ENCODE data around the gene CCR7. TPM values are rescaled to one million over a fixed set of nuclear protein-coding genes. Genes with fewer than 3 reads are reported as not detected.

The CCR7 gene
- polyA plus RNA-seq, 2 of the 4 experiments (the other 2 are of a cell fraction): 0.84 to 1.4 TPM

- ChIA-PET CTCF (interaction anchor here (1.1 to 36.6 kb wide), 11 partner anchors 10 to 62 kb away, joined by 3 to 1144 read pairs (median 8); partner anchors contain the start of genes CCR7 and IGFBP4), POLR2A (interaction anchor here (0.7 to 2.6 kb wide), 5 partner anchors 17 to 44 kb away, joined by 3 to 17 read pairs (median 4); no protein-coding TSS in a partner anchor)
- WGBS (ENCODE audit: missing lambda C conversion rate): 7% methylated on average over 3 of the region's 3 CpGs
- peak; percentile 74 to 85 for DNase-seq (ENCODE audit: low read depth in 1 of 2, low spot score in 1 of 2)
- TF ChIP-seq ZFP36 (IDR thresholded peaks at IDR 0.05; ENCODE audit: borderline replicate concordance, partially characterized antibody) (no peak), POLR2AphosphoS2 (conservative IDR thresholded peaks at IDR 0.05; ENCODE audit: low read length) (no peak), E2F6 (IDR thresholded peaks at IDR 0.05; ENCODE audit: borderline replicate concordance, low read depth) (no peak), FOSL2 (IDR thresholded peaks at IDR 0.05) (no peak), FOSL2 (CRISPR knock-in tag; IDR thresholded peaks at IDR 0.05) (peak; percentile 69), MYC (IDR thresholded peaks at IDR 0.05; ENCODE audit: borderline replicate concordance, low read length) (0 out of 2 replicates have a peak, but pooled peaks have one; percentile 31), FOSB (CRISPR knock-in tag; IDR thresholded peaks at IDR 0.05) (peak; percentile 57; the same call in 1 of the 2 replicates), ZSCAN20 (CRISPR knock-in tag; IDR thresholded peaks at IDR 0.05) (no peak), BCL3 (IDR thresholded peaks at IDR 0.05) (no peak), HOXB13 (CRISPR knock-in tag; IDR thresholded peaks at IDR 0.05; ENCODE audit: low read depth) (no peak), POLR2A (IDR thresholded peaks at IDR 0.05; ENCODE audit: low read length) (no peak), JUNB (IDR thresholded peaks at IDR 0.05) (peak; percentile 64), NFE2L2 (conservative IDR thresholded peaks at IDR 0.05; ENCODE audit: low read length) (no peak), PBX3 (IDR thresholded peaks at IDR 0.05) (no peak), EHMT2 (IDR thresholded peaks at IDR 0.05; ENCODE audit: low read depth) (no peak), JUN (IDR thresholded peaks at IDR 0.05) (peak; percentile 33 to 75; a peak in 3 of 5 replicates), RCOR1 (IDR thresholded peaks at IDR 0.05; ENCODE audit: low read depth, low read length) (no peak), CHD2 (IDR thresholded peaks at IDR 0.05; ENCODE audit: low read length, partially characterized antibody) (no peak), NR3C1 (IDR thresholded peaks at IDR 0.05) (no peak), TP53 (CRISPR knock-in tag; IDR thresholded peaks at IDR 0.05) (no peak), RARB (CRISPR knock-in tag; IDR thresholded peaks at IDR 0.05) (0 out of 2 replicates have a peak, but pooled peaks have one; percentile 46), BHLHE40 (IDR thresholded peaks at IDR 0.05; ENCODE audit: low read depth, low read length) (no peak), GATA3 (IDR thresholded peaks at IDR 0.05; ENCODE audit: borderline replicate concordance) (peak; percentile 90), REST (IDR thresholded peaks at IDR 0.05) (no peak), SREBF2 (IDR thresholded peaks at IDR 0.05) (no peak), RAD21 (conservative IDR thresholded peaks at IDR 0.05 in 1 of 2, IDR thresholded peaks at IDR 0.05 in 1 of 2) (peak in 1 of 2 experiments; percentile 18; a peak in 1 of 5 replicates), MAX (IDR thresholded peaks at IDR 0.05) (peak; percentile 34; the same call in 1 of the 2 replicates), EP300 (IDR thresholded peaks at IDR 0.05) (peak; percentile 69 to 92; a peak in 3 of 5 replicates), ATOH8 (CRISPR knock-in tag; IDR thresholded peaks at IDR 0.05; ENCODE audit: low read depth) (0 out of 2 replicates have a peak, but pooled peaks have one; percentile 0), HMGXB4 (CRISPR knock-in tag; IDR thresholded peaks at IDR 0.05; ENCODE audit: borderline replicate concordance) (no peak)
- TF ChIP-seq, protein P1, sequence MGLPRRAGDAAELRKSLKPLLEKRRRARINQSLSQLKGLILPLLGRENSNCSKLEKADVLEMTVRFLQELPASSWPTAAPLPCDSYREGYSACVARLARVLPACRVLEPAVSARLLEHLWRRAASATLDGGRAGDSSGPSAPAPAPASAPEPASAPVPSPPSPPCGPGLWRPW (IDR thresholded peaks at IDR 0.05): no peak
- peak; percentile 85 for FAIRE-seq
- peak in 1 of 2 experiments; percentile 1; a peak in 2 of 6 replicates for ATAC-seq
- Histone ChIP-seq H3K4me3 (no peak overlapping the region), H3K27ac (peak overlapping the region; percentile 97 to 99), H3K9me3 (no peaks in the 10 kb centered on the region), H3K4me1 (peaks cover 74% of the 10 kb centered on the region), H3K4me2 (peak overlapping the region; percentile 53)
Measured at GRCh38 chr17:40516581-40517285, 48.5 kb downstream of the CCR7 start.
